ENCODE results near the gene DLG5. TPM values are rescaled to one million over a fixed set of nuclear protein-coding genes. Genes with fewer than 3 reads are reported as not detected.

Gene DLG5
- total RNA-seq, 1 donor = 39.7 TPM

DNA sequence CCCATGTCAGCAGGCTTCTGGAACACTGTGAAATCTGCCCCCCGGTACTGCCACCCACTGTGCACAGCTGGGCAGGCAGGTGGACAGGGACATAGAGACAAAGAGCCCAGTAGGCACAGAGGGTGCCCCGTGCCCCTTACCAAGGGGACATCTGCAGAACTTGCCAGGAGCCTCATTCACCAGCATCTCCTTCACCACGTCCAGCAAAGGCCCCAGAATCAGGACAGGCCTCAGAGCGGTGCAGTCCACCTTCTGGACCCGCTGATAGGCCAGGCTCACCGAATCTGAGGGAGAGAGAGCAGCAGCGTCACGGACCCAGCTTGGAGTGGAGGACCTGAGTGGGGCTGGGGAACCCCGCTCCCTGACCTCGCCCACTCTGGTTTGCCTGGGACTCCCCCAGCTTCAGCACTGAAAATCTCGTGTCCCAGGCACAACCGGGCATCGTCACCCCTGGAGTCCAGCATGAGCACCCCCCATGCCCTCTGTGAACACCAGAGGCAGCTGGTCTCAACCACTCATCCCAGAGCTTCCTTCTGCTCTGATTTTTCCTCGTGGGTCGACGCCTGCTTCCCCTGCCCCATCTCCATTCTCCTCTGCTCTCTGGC, 130.1 kb downstream of the DLG5 start:
- TF ChIP-seq, protein P1, sequence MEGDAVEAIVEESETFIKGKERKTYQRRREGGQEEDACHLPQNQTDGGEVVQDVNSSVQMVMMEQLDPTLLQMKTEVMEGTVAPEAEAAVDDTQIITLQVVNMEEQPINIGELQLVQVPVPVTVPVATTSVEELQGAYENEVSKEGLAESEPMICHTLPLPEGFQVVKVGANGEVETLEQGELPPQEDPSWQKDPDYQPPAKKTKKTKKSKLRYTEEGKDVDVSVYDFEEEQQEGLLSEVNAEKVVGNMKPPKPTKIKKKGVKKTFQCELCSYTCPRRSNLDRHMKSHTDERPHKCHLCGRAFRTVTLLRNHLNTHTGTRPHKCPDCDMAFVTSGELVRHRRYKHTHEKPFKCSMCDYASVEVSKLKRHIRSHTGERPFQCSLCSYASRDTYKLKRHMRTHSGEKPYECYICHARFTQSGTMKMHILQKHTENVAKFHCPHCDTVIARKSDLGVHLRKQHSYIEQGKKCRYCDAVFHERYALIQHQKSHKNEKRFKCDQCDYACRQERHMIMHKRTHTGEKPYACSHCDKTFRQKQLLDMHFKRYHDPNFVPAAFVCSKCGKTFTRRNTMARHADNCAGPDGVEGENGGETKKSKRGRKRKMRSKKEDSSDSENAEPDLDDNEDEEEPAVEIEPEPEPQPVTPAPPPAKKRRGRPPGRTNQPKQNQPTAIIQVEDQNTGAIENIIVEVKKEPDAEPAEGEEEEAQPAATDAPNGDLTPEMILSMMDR (IDR thresholded peaks at IDR 0.05; ENCODE audit: insufficient read depth, low read depth, low read length) = no peak
- no peak for DNase-seq (ENCODE audit: low read depth)
- H3K4me3 ChIP-seq (ENCODE audit: low read depth, low read length) = no peak overlapping the region

DNA sequence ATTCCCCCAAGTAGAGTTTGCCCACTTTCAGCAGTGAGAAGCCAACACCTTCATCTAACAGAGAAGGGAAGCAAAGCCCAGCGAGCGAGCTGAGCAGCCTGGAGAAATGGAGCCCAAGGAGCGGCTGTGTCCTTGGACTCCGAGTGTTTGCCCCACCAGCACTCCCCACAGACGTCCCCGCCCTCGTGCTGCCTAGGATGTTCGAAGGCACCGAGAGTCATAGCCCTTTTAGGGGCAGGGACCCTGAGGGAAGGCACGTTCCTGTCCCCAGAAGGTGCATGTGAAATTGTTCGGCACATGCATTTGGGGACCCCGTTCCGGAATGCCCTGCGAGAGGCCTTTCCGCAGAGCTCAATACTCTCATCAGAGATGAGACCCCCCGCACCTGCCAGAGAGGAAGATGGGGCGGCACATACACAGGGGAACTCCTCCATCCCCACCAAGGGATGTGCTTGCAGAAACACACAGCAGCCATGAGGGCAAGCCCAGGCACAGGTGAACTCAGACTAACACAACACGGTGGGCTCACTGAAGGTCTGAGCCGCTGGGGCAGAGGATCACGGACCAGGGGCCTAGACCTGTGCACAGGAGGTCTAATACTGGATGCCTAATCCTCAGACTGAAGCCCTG, 131.0 kb downstream of the DLG5 start:
- no peak for DNase-seq (ENCODE audit: low read depth)
- TF ChIP-seq, protein P1 (IDR thresholded peaks at IDR 0.05; ENCODE audit: insufficient read depth, low read depth, low read length) = no peak
- no peak overlapping the region for H3K4me3 ChIP-seq (ENCODE audit: low read depth, low read length)

DNA sequence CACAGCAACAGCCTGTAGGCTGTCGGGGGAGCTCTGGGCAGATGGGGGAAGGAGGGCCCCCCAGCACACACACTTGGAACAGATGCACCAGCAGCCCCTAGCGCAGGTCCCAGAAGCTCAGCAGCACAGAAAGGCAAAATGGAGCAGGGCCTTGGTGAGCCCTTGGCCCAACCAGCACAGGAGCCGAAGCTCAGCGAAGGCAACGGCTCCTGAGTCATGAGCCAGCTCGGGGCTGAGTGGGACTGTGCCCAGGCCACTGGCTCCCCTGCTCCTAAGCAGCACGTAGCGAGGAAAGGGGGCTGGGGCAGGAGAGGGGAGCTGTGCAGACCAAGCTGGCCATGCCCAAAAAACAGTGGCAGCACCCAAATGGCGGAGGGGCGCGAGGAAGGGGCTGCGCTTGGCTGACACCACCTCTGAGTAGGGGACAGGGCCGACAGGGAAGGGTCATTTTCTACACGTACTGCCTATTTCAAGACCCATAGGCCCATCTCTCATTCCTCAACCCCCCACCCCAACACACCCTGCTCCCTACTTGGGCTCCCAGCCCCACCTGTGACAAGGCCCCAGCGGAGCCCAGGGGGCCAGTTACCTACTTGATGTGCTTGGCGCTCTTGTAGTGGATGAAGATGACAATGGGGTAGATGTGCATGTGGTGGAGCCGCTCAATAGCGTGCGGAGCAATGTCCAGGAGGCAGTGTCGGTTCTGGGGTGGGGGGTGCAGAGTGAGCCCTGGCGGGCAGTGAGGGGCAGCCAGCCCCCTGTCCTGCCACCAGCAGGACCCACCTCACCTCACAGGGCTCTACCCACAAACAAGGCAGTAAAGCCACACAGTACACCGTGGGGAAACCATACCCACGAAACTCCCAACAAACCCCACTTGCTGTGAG, 132.1 kb downstream of the DLG5 start:
- TF ChIP-seq, protein P1 (IDR thresholded peaks at IDR 0.05; ENCODE audit: insufficient read depth, low read depth, low read length) = no peak
- no peak for DNase-seq (ENCODE audit: low read depth)
- H3K4me3 ChIP-seq (ENCODE audit: low read depth, low read length) = no peak overlapping the region

DNA sequence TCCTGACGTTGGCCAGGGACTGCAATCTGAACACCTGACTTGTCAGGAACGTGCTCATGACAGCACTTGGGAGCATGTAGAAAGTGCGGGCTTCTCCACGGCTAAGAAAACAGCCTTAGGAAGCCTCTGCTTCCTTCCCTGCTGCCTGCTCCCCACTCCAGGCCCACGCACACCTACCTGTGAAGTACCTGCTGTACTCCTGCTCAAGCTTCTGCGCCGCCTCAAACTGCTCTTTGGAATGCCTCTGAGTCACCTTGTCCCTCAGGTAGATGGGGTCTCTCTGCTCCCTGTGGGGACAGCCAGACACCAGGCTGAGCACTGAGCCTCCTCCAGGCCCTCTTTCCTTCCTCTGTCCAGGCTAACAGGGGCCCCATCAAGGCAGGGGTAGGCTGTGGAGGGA, 132.7 kb downstream of the DLG5 start:
- DNase-seq (ENCODE audit: low read depth) = no peak
- TF ChIP-seq, protein P1 (IDR thresholded peaks at IDR 0.05; ENCODE audit: insufficient read depth, low read depth, low read length) = no peak
- no peak overlapping the region for H3K4me3 ChIP-seq (ENCODE audit: low read depth, low read length)

DNA sequence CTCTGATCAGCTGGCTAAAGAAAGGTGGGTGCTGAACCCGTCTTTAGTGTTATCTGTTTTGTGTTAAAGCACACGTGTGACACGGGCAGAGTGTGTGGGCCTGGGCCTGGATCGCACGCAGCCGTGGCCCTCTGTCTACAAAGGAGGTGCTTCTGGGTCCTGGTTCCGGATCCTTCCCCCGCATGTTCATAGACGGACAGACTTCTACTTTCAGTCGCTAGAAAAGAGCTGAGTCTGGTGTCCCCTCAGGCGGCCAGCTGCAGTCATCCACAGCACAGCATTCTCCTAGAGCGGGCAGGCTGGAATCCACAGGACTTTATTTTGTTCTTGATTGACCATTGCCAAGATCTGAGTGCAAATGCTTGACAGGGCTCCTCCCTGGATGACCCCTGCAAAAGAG, 134.4 kb downstream of the DLG5 start:
- DNase-seq (ENCODE audit: low read depth) = no peak
- TF ChIP-seq, protein P1 (IDR thresholded peaks at IDR 0.05; ENCODE audit: insufficient read depth, low read depth, low read length) = no peak
- no peak overlapping the region for H3K4me3 ChIP-seq (ENCODE audit: low read depth, low read length)

DNA sequence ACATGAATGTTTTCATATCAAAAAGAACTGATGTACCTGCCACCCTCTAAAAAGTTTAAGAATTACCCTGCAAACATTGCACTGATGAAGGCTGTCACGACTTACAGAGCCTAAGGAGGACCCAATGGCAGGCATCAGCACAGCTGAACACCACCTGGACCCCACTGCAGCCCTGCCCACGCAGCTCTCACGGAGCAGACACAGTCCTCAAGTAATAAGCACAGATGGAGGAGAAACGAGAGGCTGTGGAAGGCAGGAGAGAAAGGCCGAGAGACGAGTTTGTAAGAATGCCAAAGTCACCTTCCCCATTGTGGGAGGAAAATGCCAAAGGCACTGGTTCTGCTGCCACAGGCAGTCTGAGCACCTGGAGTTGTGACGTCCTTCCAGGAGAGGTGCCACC, 135.0 kb downstream of the DLG5 start:
- TF ChIP-seq, protein P1 (IDR thresholded peaks at IDR 0.05; ENCODE audit: insufficient read depth, low read depth, low read length) = no peak
- H3K4me3 ChIP-seq (ENCODE audit: low read depth, low read length) = no peak overlapping the region
- no peak for DNase-seq (ENCODE audit: low read depth)

Measured in fibroblast of villous mesenchyme (primary cell).